ENCODE data around the gene HIVEP3. TPM values are rescaled to one million over a fixed set of nuclear protein-coding genes. Genes with fewer than 3 reads are reported as not detected.

Gene HIVEP3
- total RNA-seq, 1 experiment from 2014 or later: 1.4 TPM

DNA sequence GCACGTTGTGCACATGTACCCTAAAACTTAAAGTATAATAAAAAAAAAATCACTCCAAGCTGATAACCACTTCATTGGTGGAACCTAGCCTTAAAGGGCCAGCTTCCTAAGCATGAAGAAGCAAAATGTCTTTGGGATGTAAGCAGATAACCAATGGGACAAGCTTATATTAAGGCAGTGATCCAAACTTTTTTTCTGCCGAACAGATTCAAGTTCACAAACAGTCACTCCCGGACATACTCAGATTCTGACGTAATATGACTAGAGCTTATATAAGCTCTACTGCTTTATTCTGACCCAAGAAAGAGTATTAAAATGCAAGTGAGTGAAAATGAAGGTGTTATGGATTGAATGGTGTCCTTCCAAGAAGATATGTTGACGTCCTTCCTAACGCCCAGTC is 44.9 kb upstream of the HIVEP3 start:
- H3K27ac Mint-ChIP-seq: no peak overlapping the region

More for the DNA sequence above, 44.9 kb upstream of the HIVEP3 start:
- no peak overlapping the region for H3T11ph ChIP-seq (ENCODE audit: low read length)
- H3K56ac ChIP-seq (ENCODE audit: insufficient read length, low read depth, low read length): no peak overlapping the region
- H3K79me1 ChIP-seq (ENCODE audit: insufficient read depth, low read depth, low read length, poor library complexity, severe bottlenecking): no peaks in the 10 kb centered on the region
- no peaks in the 10 kb centered on the region for H3K4me1 ChIP-seq (ENCODE audit: insufficient read depth, low read length)
- no peak overlapping the region for H3K23ac ChIP-seq (ENCODE audit: insufficient read length, low read depth, low read length)
- Mint-ChIP-seq H3K27me3 (ENCODE audit: low read depth) (no peaks in the 10 kb centered on the region; the same call in 1 of the 2 replicates), H3K9me3 (peaks cover 4 to 20% of the 10 kb centered on the region in 2 experiments), H3K36me3 (ENCODE audit: insufficient read depth in 1 of 3, low read depth in 3 of 3) (peaks cover 0 to 2% (median 0%) of the 10 kb centered on the region in 3 experiments; a peak in 2 of 7 replicates), H3K4me1 (peaks cover 5 to 9% of the 10 kb centered on the region in 2 experiments; a peak in 3 of 4 replicates), H3K4me3 (no peak overlapping the region)
- no peak overlapping the region for H2BK12ac ChIP-seq (ENCODE audit: insufficient read length, low read depth, low read length)
- H3K4me2 ChIP-seq (ENCODE audit: insufficient read depth, insufficient read length, low read length): no peak overlapping the region
- no peaks in the 10 kb centered on the region for H3K23me2 ChIP-seq (ENCODE audit: insufficient read length, low read depth, low read length, poor library complexity, severe bottlenecking)
- H3K27me3 ChIP-seq (ENCODE audit: insufficient read depth, low read length): no peaks in the 10 kb centered on the region
- H4K20me1 ChIP-seq (ENCODE audit: control insufficient read depth, insufficient read depth, insufficient read length): no peaks in the 10 kb centered on the region
- H3K18ac ChIP-seq (ENCODE audit: insufficient read length, low read depth, low read length): no peak overlapping the region
- no peak overlapping the region for H2BK5ac ChIP-seq (ENCODE audit: insufficient read length, low read length)
- no peaks in the 10 kb centered on the region for H3K79me2 ChIP-seq (ENCODE audit: insufficient read depth, low read length)
- no peak overlapping the region for H4K91ac ChIP-seq (ENCODE audit: insufficient read length, low read depth, low read length)
- no peak overlapping the region for H3K27ac ChIP-seq (ENCODE audit: insufficient read length, low read depth, low read length)
- H2AK5ac ChIP-seq (ENCODE audit: insufficient read length, low read length): no peak overlapping the region
- no peak overlapping the region for H2BK15ac ChIP-seq (ENCODE audit: low read depth, low read length)
- TF ChIP-seq, protein P1, sequence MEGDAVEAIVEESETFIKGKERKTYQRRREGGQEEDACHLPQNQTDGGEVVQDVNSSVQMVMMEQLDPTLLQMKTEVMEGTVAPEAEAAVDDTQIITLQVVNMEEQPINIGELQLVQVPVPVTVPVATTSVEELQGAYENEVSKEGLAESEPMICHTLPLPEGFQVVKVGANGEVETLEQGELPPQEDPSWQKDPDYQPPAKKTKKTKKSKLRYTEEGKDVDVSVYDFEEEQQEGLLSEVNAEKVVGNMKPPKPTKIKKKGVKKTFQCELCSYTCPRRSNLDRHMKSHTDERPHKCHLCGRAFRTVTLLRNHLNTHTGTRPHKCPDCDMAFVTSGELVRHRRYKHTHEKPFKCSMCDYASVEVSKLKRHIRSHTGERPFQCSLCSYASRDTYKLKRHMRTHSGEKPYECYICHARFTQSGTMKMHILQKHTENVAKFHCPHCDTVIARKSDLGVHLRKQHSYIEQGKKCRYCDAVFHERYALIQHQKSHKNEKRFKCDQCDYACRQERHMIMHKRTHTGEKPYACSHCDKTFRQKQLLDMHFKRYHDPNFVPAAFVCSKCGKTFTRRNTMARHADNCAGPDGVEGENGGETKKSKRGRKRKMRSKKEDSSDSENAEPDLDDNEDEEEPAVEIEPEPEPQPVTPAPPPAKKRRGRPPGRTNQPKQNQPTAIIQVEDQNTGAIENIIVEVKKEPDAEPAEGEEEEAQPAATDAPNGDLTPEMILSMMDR (conservative IDR thresholded peaks at IDR 0.05): no peak
- H4K5ac ChIP-seq (ENCODE audit: insufficient read length, low read depth, low read length): no peak overlapping the region
- no peak overlapping the region for H2BK20ac ChIP-seq (ENCODE audit: low read depth, low read length, poor library complexity, severe bottlenecking)
- no peak overlapping the region for H3K9ac ChIP-seq (ENCODE audit: extremely low read depth, insufficient read length, low read length)
- no peak overlapping the region for H3K4ac ChIP-seq (ENCODE audit: low read depth, low read length)
- H2BK120ac ChIP-seq (ENCODE audit: low read depth, low read length, poor library complexity, severe bottlenecking): no peak overlapping the region
- DNase-seq: no peak
- no peak overlapping the region for H4K8ac ChIP-seq (replicated peaks; ENCODE audit: insufficient read length, low read depth, low read length)
- no peak overlapping the region for H2AFZ ChIP-seq (ENCODE audit: low read length)
- WGBS (ENCODE audit: extremely low coverage, insufficient read length, low lambda C conversion rate): no CpG with 5 or more reads among the region's 6 CpGs
- no peak overlapping the region for H3K14ac ChIP-seq (ENCODE audit: insufficient read depth, low read length)
- no peaks in the 10 kb centered on the region for H3K9me3 ChIP-seq (ENCODE audit: control insufficient read depth, low read depth, low read length)

Measured in H9 (cell line).